HG03045 (cell line): Measurements from ENCODE around the gene ZNF217.
"Not testable (repeated sequence)": the region's sequence is repeated elsewhere in the genome, so short reads cannot be mapped to it uniquely, and the experiment has no call there.

Source experiments
- ATAC-seq: cut with Tn5 transposase; IDR thresholded peaks from one replicate; pipeline ENCODE4 v1.9.1; 2021; ENCODE audit warnings: mild to moderate bottlenecking, moderate library complexity; ENCODE audit not compliant: unreplicated experiment

Gene ZNF217

DNA sequence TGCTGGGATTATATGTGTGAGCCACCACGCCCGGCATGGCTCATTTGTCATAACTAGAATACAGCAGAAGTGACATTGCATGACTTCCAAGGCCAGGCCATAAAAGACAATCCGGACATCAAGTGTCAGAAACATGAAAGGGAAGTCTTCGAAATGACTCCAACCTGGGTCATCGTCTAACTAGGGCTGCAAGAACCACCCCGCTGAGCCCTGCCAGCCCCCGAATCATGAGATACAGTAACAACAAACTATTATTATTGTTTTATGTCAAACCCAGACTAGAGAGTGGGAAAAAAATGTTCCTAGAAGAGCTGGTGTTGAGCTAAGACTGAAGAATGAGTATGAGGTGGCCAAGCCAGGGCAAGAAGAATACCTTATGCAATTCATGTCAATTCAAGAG lies 59.6 kb downstream of the ZNF217 start:
- ATAC-seq = no peak

GRCh38 chr20:53533500-53533899 lies 60.1 kb downstream of the ZNF217 start:
- ATAC-seq = no peak

GRCh38 chr20:53532654-53533312 lies 60.9 kb downstream of the ZNF217 start:
- ATAC-seq = not testable (repeated sequence)

- no peak for ATAC-seq
These were observed 63.2 kb downstream of the ZNF217 start for GRCh38 chr20:53530440-53530839.

DNA sequence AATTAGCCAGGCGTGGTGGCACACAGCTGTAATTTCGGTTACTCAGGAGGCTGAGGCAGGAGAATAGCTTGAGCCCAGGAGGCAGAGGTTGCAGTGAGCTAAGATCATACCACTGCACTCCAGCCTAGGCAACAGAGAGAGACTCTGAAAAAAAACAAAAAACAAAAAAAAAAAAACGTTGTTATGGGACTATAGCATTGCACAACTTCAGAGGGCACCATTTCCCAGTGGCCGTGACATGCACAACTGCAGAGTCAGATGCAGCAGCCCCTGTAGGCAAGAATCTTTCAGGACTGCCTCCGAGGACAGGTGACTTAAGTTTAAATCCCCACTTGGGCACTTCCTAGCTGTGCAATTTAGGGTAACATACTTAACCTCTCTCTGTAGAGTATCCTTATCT lies 64.0 kb downstream of the ZNF217 start:
- no peak for ATAC-seq

DNA sequence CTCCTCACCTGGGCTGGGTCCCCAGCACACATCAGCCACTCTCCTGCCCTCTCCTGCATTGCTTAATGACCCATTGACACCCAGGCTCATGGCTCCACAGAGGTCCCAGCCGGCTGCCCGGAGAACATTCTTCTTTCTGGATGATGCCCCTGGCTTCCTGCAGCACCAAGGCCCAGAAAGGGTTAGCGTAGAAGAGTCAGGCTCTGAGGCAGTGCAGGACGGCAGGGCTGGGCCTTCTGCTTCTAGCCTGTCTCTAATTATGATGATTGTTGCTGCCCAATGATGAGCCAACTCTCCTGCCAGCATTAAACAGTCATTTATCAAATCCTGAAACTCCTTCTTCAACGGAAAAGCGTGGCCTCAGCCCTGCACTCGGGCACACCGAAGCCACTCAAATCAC lies 66.4 kb downstream of the ZNF217 start:
- ATAC-seq = no peak

GRCh38 chr20:53524589-53525312 lies 68.9 kb downstream of the ZNF217 start:
- ATAC-seq = no peak

GRCh38 chr20:53523615-53524014 lies 70.0 kb downstream of the ZNF217 start:
- ATAC-seq = not testable (repeated sequence)

DNA sequence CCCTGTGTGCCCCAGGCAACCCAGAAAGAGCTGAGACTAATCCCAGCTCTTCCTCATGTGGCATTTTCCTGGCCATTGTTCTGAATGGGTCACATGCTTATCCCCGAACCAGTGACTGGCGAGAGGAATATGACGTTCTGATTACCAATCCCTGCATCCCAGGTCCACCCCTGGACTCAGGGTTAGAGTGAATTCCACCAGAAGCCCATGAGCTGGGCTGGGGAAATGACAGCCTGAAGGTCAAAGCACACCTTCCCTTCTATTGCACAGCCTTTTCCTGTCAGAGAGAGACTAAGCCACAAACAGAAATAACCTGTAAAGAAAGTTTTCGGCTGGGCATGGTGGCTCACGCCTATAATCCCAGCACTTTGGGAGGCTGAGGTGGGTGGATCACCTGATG lies 70.9 kb downstream of the ZNF217 start:
- ATAC-seq = no peak

DNA sequence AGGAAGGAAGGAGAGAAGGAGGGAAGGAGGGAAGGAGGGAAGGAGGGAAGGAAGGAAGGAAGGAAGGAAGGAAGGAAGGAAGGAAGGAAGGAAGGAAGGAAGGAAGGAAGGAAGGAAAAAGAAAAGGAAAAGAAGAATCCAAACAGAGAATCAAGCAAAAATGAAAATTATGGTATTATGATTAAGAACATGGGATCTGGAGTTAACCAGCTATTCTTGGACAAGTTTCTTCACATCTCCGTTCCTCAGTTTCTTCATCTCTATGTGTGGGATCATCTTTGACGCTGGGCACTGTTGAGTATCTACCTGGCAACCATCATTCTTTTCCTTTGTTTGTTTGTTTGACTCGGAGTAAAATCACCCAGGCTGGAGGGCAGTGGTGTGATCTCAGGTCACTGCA lies 71.6 kb downstream of the ZNF217 start:
- no peak for ATAC-seq

- not testable (repeated sequence) for ATAC-seq
These were observed 72.2 kb downstream of the ZNF217 start for GRCh38 chr20:53521421-53521820.

DNA sequence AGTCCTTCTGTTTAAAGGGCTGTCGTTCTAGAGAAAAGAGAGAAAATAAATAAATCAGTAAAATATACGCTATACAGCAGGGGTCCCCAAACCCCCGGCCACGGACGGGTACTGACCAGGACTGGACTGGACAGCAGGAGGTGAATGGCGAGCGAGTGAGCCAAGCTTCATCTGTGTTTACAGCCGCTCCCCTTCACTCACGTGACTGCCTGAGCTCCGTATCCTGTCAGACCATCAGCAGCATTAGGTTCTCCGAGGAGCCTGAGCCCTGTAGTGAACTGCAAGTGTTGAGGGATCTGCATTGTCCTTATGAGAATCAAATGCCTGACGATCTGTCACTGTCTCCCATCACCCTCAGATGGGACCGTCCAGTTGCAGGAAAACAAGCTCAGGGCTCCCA lies 76.5 kb downstream of the ZNF217 start:
- ATAC-seq = no peak
